GM23338 (cell line): ENCODE data around the gene SGK1. TPM values are rescaled to one million over a fixed set of nuclear protein-coding genes. Genes with fewer than 3 reads are reported as not detected.

Experiments
- ATAC-seq: fragments of 200-7000 bp; cut with Tn5 transposase; 3 replicates; pipeline ENCODE4 v1.9.1; 2020
- DNase-seq: peaks from one replicate; pipeline ENCODE4 v3.0.0-alpha.2; 2015; ENCODE audit warnings: low spot score
- H2AFZ ChIP-seq: fragments of 200-600 bp; sonication (generic); 2 replicates; pipeline ENCODE4 v1.8.0; 2016; ENCODE audit warnings: antibody characterized with exemption, mild to moderate bottlenecking, moderate library complexity
- H3F3A ChIP-seq: fragments of 200-600 bp; sonication (generic); replicated peaks from 2 replicates; pipeline ENCODE4 v1.8.0; 2017; ENCODE audit warnings: antibody characterized with exemption, mixed run types, low read depth
- H3K27ac ChIP-seq: fragments of 200-600 bp; sonication (generic); 2 replicates; pipeline ENCODE4 v1.6.1; 2016; ENCODE audit warnings: low read depth
- H3K27me3 ChIP-seq: fragments of 200-600 bp; sonication (generic); 2 replicates; pipeline ENCODE4 v1.8.0; 2016; ENCODE audit warnings: mild to moderate bottlenecking, mixed run types, moderate library complexity; ENCODE audit not compliant: insufficient read depth
- H3K36me3 ChIP-seq: fragments of 200-600 bp; sonication (generic); 2 replicates; pipeline ENCODE4 v1.8.0; 2016; ENCODE audit warnings: mild to moderate bottlenecking; ENCODE audit not compliant: insufficient read depth
- H3K4me1 ChIP-seq: fragments of 200-600 bp; sonication (generic); 2 replicates; pipeline ENCODE4 v1.8.0; 2016; ENCODE audit warnings: mild to moderate bottlenecking, moderate library complexity; ENCODE audit not compliant: insufficient read depth
- H3K4me2 ChIP-seq: fragments of 200-600 bp; sonication (generic); 2 replicates; pipeline ENCODE4 v1.7.1; 2017; ENCODE audit warnings: mixed run types
- H3K4me3 ChIP-seq: fragments of 200-600 bp; sonication (generic); 2 replicates; pipeline ENCODE4 v1.6.1; 2016; ENCODE audit warnings: mixed run types
- H3K79me2 ChIP-seq: fragments of 200-600 bp; sonication (generic); replicated peaks from 2 replicates; pipeline ENCODE4 v1.8.0; 2017; ENCODE audit warnings: mild to moderate bottlenecking; ENCODE audit not compliant: insufficient read depth
- H3K9me2 ChIP-seq: fragments of 200-600 bp; sonication (generic); 2 replicates; pipeline ENCODE4 v1.8.0; 2017; ENCODE audit not compliant: insufficient read depth
- H4K20me1 ChIP-seq: fragments of 200-600 bp; sonication (generic); replicated peaks from 2 replicates; pipeline ENCODE4 v1.8.0; 2017; ENCODE audit warnings: mild to moderate bottlenecking; ENCODE audit not compliant: insufficient read depth
- H3K27ac Mint-ChIP-seq: 2 replicates; pipeline ENCODE4 v1.8.0; 2020; ENCODE audit warnings: inconsistent platforms, mild to moderate bottlenecking, moderate library complexity, mixed read lengths
- H3K27me3 Mint-ChIP-seq: 3 replicates; pipeline ENCODE4 v1.8.0; 2022; ENCODE audit warnings: low read depth, mild to moderate bottlenecking, moderate library complexity, mixed read lengths, inconsistent platforms; ENCODE audit not compliant: insufficient read depth, poor library complexity
- H3K36me3 Mint-ChIP-seq: 3 replicates; pipeline ENCODE4 v1.8.0; 2021; ENCODE audit warnings: low read depth, mild to moderate bottlenecking, inconsistent platforms, moderate library complexity, mixed read lengths
- H3K4me1 Mint-ChIP-seq: 3 replicates; pipeline ENCODE4 v1.8.0; 2020; ENCODE audit warnings: mild to moderate bottlenecking, inconsistent platforms, mixed read lengths
- H3K4me3 Mint-ChIP-seq: 3 replicates; pipeline ENCODE4 v1.8.0; 2021; ENCODE audit warnings: moderate library complexity, mild to moderate bottlenecking, inconsistent platforms, mixed read lengths
- H3K9me3 Mint-ChIP-seq: 3 replicates; pipeline ENCODE4 v1.8.0; 2020; ENCODE audit warnings: moderate library complexity, mild to moderate bottlenecking, inconsistent platforms, mixed read lengths
- CREB1 ChIP-seq: fragments of 250-450 bp; sonication (Bioruptor Pico); IDR thresholded peaks from 2 replicates; pipeline ENCODE4 v1.5.0; 2020; ENCODE audit warnings: low read depth, mild to moderate bottlenecking, moderate library complexity
- CTCF ChIP-seq, 2 experiments: fragments of 200-600 bp in 1 of 2; sonication (generic) in 1 of 2; conservative IDR thresholded peaks; 2 replicates each; pipeline versions ENCODE4 v1.5.1 to v1.6.1; 2016 to 2017; ENCODE audit warnings: antibody characterized with exemption in 2 of 2, low read depth in 2 of 2, mild to moderate bottlenecking in 2 of 2, moderate library complexity in 1 of 2
- EZH2phosphoT487 ChIP-seq: fragments of 200-600 bp; sonication (generic); IDR thresholded peaks from one replicate; pipeline ENCODE4 v1.8.1; 2018; ENCODE audit warnings: antibody characterized with exemption; ENCODE audit not compliant: unreplicated experiment
- REST ChIP-seq: IDR thresholded peaks from one replicate; pipeline ENCODE4 v1.6.1; 2018; ENCODE audit warnings: antibody characterized with exemption; ENCODE audit not compliant: unreplicated experiment
- ZNF462 ChIP-seq: fragments of 250-450 bp; sonication (Bioruptor Pico); IDR thresholded peaks from 2 replicates; pipeline ENCODE4 v1.5.0; 2020; ENCODE audit warnings: mild to moderate bottlenecking, moderate library complexity
- polyA plus RNA-seq: library from polyadenylated mRNA; unstranded; fragments of >200 nt; fragmentation: Nextera tagmentation; extraction: Ambion mirVana; gene quantifications from 2 replicates; pipeline ENCODE4 v1.2.1, GENCODE V29; 2016
- total RNA-seq: library from RNA; depleted of rRNA; stranded (reverse); fragments of >200 nt; shearing (Covaris generic); gene quantifications from 2 replicates; pipeline ENCODE4 v1.2.3, GENCODE V29; 2014

Gene SGK1
- total and polyA plus RNA-seq, 2 experiments from 2014 or later: 16.3 to 37.2 TPM

- H3K4me3 ChIP-seq: no peak overlapping the region
- H2AFZ ChIP-seq: no peak overlapping the region
- H3K4me1 ChIP-seq: no peaks in the 10 kb centered on the region
- H3K27ac Mint-ChIP-seq: no peak overlapping the region
- no peak for TF ChIP-seq REST
- no peak for TF ChIP-seq EZH2phosphoT487
- no peak for TF ChIP-seq CTCF (conservative IDR thresholded peaks at IDR 0.05; ENCODE audit: low read depth in 2 of 2)
- TF ChIP-seq ZNF462: no peak
- TF ChIP-seq CREB1 (CRISPR knock-in tag): no peak
- no peaks in the 10 kb centered on the region for H3K36me3 ChIP-seq
- no peaks in the 10 kb centered on the region; the same call in 2 of the 3 replicates for H3K4me1 Mint-ChIP-seq
- H3K9me3 Mint-ChIP-seq: no peaks in the 10 kb centered on the region
- H3F3A ChIP-seq: no peaks in the 10 kb centered on the region
- H4K20me1 ChIP-seq: no peaks in the 10 kb centered on the region
- H3K79me2 ChIP-seq: no peaks in the 10 kb centered on the region
- H3K4me2 ChIP-seq: no peak overlapping the region
- no peak for ATAC-seq
- H3K27me3 Mint-ChIP-seq: peaks cover 2% of the 10 kb centered on the region
- H3K9me2 ChIP-seq: no peaks in the 10 kb centered on the region
- H3K4me3 Mint-ChIP-seq: no peak overlapping the region
- H3K36me3 Mint-ChIP-seq: no peaks in the 10 kb centered on the region
- H3K27me3 ChIP-seq: no peaks in the 10 kb centered on the region
- no peak for DNase-seq
- no peak overlapping the region for H3K27ac ChIP-seq
These were observed 21.3 kb upstream of the SGK1 start for GRCh38 chr6:134339216-134339615.
